Measurements from ENCODE around the gene GLIPR2.

- no peak for TF ChIP-seq CTCF (IDR thresholded peaks at IDR 0.05)
- no peak for TF ChIP-seq POLR2A (IDR thresholded peaks at IDR 0.05)
Observed at GRCh38 chr9:36211510-36211909, 75.0 kb downstream of the GLIPR2 start.

All from heart left ventricle (tissue), 13 donors.